ENCODE measurements around the gene CHDH. TPM values are rescaled to one million over a fixed set of nuclear protein-coding genes. Genes with fewer than 3 reads are reported as not detected.

CHDH gene
- total and polyA plus RNA-seq, 2 experiments from 2014 or later, result 2.3 to 6.6 TPM

DNA sequence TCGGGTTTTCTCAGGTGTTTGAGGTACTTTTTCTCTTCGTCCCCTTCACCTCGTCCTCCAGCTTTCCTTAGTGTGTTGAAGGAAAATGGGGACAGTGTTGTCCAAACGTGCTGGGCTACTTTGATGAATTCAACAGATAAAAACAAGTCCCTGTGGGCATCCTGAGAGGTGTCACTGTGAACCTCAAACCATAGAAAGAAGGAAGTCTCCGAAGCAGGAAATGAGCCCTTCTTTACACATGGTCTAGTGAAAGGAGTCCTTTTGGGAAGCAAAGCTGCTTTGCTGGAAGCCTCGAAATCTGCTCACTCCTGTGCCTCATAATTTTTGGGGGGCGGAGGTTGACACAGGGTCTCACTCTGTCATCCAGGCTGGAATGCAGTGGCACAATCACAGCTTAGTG is 10.7 kb upstream of the CHDH start:
- Mint-ChIP-seq H3K9me3 (no peaks in the 10 kb centered on the region), H3K4me1 (no peaks in the 10 kb centered on the region), H3K4me3 (no peak overlapping the region), H3K27ac (no peak overlapping the region), H3K27me3 (ENCODE audit: insufficient read depth, low read depth, poor library complexity) (no peaks in the 10 kb centered on the region), H3K36me3 (ENCODE audit: low read depth) (peaks cover 18% of the 10 kb centered on the region)
- no peak overlapping the region for H3K4me2 ChIP-seq
- ATAC-seq (no peak), DNase-seq (ENCODE audit: low spot score) (no peak)
- H3K27ac ChIP-seq (ENCODE audit: low read depth), result no peak overlapping the region
- H3K9me2 ChIP-seq (ENCODE audit: insufficient read depth), result no peaks in the 10 kb centered on the region
- no peaks in the 10 kb centered on the region for H3F3A ChIP-seq (replicated peaks; ENCODE audit: low read depth)
- no peak overlapping the region for H2AFZ ChIP-seq
- H3K79me2 ChIP-seq (replicated peaks; ENCODE audit: insufficient read depth), result no peaks in the 10 kb centered on the region
- TF ChIP-seq JUNB (IDR thresholded peaks at IDR 0.05; ENCODE audit: unreplicated experiment), result no peak
- TF ChIP-seq STAT1 (IDR thresholded peaks at IDR 0.05; ENCODE audit: unreplicated experiment), result no peak
- TF ChIP-seq NANOG (IDR thresholded peaks at IDR 0.05; ENCODE audit: borderline replicate concordance), result no peak
- TF ChIP-seq, protein P1, sequence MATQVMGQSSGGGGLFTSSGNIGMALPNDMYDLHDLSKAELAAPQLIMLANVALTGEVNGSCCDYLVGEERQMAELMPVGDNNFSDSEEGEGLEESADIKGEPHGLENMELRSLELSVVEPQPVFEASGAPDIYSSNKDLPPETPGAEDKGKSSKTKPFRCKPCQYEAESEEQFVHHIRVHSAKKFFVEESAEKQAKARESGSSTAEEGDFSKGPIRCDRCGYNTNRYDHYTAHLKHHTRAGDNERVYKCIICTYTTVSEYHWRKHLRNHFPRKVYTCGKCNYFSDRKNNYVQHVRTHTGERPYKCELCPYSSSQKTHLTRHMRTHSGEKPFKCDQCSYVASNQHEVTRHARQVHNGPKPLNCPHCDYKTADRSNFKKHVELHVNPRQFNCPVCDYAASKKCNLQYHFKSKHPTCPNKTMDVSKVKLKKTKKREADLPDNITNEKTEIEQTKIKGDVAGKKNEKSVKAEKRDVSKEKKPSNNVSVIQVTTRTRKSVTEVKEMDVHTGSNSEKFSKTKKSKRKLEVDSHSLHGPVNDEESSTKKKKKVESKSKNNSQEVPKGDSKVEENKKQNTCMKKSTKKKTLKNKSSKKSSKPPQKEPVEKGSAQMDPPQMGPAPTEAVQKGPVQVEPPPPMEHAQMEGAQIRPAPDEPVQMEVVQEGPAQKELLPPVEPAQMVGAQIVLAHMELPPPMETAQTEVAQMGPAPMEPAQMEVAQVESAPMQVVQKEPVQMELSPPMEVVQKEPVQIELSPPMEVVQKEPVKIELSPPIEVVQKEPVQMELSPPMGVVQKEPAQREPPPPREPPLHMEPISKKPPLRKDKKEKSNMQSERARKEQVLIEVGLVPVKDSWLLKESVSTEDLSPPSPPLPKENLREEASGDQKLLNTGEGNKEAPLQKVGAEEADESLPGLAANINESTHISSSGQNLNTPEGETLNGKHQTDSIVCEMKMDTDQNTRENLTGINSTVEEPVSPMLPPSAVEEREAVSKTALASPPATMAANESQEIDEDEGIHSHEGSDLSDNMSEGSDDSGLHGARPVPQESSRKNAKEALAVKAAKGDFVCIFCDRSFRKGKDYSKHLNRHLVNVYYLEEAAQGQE (IDR thresholded peaks at IDR 0.05; ENCODE audit: unreplicated experiment), result no peak
- TF ChIP-seq ZNF114 (CRISPR knock-in tag; IDR thresholded peaks at IDR 0.05), result no peak
- no peaks in the 10 kb centered on the region for H3K4me1 ChIP-seq (ENCODE audit: insufficient read depth)
- H3K27me3 ChIP-seq (ENCODE audit: insufficient read depth), result no peaks in the 10 kb centered on the region
- H3K36me3 ChIP-seq (ENCODE audit: insufficient read depth), result no peaks in the 10 kb centered on the region; the same call in 1 of the 2 replicates
- no peaks in the 10 kb centered on the region; the same call in 1 of the 2 replicates for H4K20me1 ChIP-seq (replicated peaks; ENCODE audit: insufficient read depth)
- H3K4me3 ChIP-seq, result no peak overlapping the region

DNA sequence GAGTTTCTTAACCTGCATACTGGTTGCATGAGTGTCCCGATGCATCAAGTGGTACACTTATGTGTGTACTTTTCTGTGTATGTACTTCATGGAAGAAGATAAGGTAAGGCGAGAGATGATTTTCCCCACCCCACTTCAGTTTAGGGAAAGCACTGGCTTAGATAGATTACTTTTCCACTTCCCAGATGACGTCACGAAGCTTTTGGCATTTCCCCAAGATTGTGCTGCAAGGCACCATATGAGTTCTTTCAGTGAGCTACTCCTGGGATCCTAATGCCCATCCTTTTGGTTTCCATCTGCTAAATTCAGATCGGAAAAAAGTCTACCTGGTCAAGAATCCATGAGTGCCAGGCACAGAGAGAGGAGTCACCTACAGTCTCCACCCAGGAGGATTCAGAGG is 4.7 kb upstream of the CHDH start:
- H3K36me3 Mint-ChIP-seq (ENCODE audit: low read depth), result no peaks in the 10 kb centered on the region
- H3K4me1 Mint-ChIP-seq, result no peaks in the 10 kb centered on the region
- H3K27ac Mint-ChIP-seq, result no peak overlapping the region
- H3K4me3 ChIP-seq, result no peak overlapping the region
- ATAC-seq, result no peak
- no peaks in the 10 kb centered on the region for H3K36me3 ChIP-seq (ENCODE audit: insufficient read depth)
- H4K20me1 ChIP-seq (replicated peaks; ENCODE audit: insufficient read depth), result no peaks in the 10 kb centered on the region; the same call in 1 of the 2 replicates
- H3K27me3 ChIP-seq (ENCODE audit: insufficient read depth), result peaks cover 20% of the 10 kb centered on the region
- H3K27me3 Mint-ChIP-seq (ENCODE audit: insufficient read depth, low read depth, poor library complexity), result peaks cover 13% of the 10 kb centered on the region
- no peaks in the 10 kb centered on the region for H3K9me2 ChIP-seq (ENCODE audit: insufficient read depth)
- H3K27ac ChIP-seq (ENCODE audit: low read depth), result no peak overlapping the region
- H3K79me2 ChIP-seq (replicated peaks; ENCODE audit: insufficient read depth), result no peaks in the 10 kb centered on the region
- H3K4me3 Mint-ChIP-seq, result no peak overlapping the region
- no peaks in the 10 kb centered on the region for H3K4me1 ChIP-seq (ENCODE audit: insufficient read depth)
- no peak for DNase-seq (ENCODE audit: low spot score)
- no peaks in the 10 kb centered on the region for H3F3A ChIP-seq (replicated peaks; ENCODE audit: low read depth)
- no peak overlapping the region for H3K4me2 ChIP-seq
- H3K9me3 Mint-ChIP-seq, result no peaks in the 10 kb centered on the region
- H2AFZ ChIP-seq, result no peak overlapping the region
- TF ChIP-seq CREB1 (CRISPR knock-in tag; IDR thresholded peaks at IDR 0.05; ENCODE audit: low read depth) (no peak), ZNF462 (CRISPR knock-in tag; IDR thresholded peaks at IDR 0.05) (no peak), POLR2AphosphoS5 (IDR thresholded peaks at IDR 0.05; ENCODE audit: low read depth) (no peak), STAT1 (IDR thresholded peaks at IDR 0.05; ENCODE audit: unreplicated experiment) (no peak), CTCF (conservative IDR thresholded peaks at IDR 0.05; ENCODE audit: low read depth in 2 of 2) (no peak)
- TF ChIP-seq, protein P2, sequence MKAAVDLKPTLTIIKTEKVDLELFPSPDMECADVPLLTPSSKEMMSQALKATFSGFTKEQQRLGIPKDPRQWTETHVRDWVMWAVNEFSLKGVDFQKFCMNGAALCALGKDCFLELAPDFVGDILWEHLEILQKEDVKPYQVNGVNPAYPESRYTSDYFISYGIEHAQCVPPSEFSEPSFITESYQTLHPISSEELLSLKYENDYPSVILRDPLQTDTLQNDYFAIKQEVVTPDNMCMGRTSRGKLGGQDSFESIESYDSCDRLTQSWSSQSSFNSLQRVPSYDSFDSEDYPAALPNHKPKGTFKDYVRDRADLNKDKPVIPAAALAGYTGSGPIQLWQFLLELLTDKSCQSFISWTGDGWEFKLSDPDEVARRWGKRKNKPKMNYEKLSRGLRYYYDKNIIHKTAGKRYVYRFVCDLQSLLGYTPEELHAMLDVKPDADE (IDR thresholded peaks at IDR 0.05), result no peak
